Ecto neural progenitor cell (in vitro differentiated cells): ENCODE results near the gene SPCS1.
A peak's percentile ranks its signal among the peaks of the same experiment; 100 is the strongest.
"Not testable (repeated sequence)": the region's sequence is repeated elsewhere in the genome, so short reads cannot be mapped to it uniquely, and the experiment has no call there.

ENCODE experiments used
- DNase-seq: peaks from one replicate; pipeline ENCODE4 v3.0.0-alpha.2; 2018; ENCODE audit warnings: low spot score

The SPCS1 gene

GRCh38 chr3:52705688-52706686 lies at the start of gene SPCS1, which contains the start of gene GLT8D1:
Gene SPCS1 (plus strand): TSS chr3:52706106. CDS start chr3:52706247, 141 bp downstream.
Gene GLT8D1 (minus strand): TSS chr3:52705791. CDS start chr3:52700460, 5,331 bp downstream.
- DNase-seq = peak; percentile 90

GRCh38 chr3:52660046-52660445 lies 45.9 kb upstream of the SPCS1 start:
- DNase-seq = no peak

GRCh38 chr3:52663098-52663497 lies 42.8 kb upstream of the SPCS1 start:
- no peak for DNase-seq

- DNase-seq = no peak
Measured at GRCh38 chr3:52670621-52671521, 35.0 kb upstream of the SPCS1 start.

GRCh38 chr3:52671676-52672075 lies 34.2 kb upstream of the SPCS1 start:
- DNase-seq = no peak

- DNase-seq = not testable (repeated sequence)
Measured at GRCh38 chr3:52676201-52676600, 29.7 kb upstream of the SPCS1 start.

GRCh38 chr3:52678265-52679198 lies 27.4 kb upstream of the SPCS1 start:
- no peak for DNase-seq

- no peak for DNase-seq
Measured at GRCh38 chr3:52679199-52679538, 26.7 kb upstream of the SPCS1 start.

GRCh38 chr3:52679811-52680210 lies 26.1 kb upstream of the SPCS1 start:
- DNase-seq = no peak

GRCh38 chr3:52681596-52681995 lies 24.3 kb upstream of the SPCS1 start:
- DNase-seq = no peak

- no peak for DNase-seq
Measured at GRCh38 chr3:52682016-52682415, 23.9 kb upstream of the SPCS1 start.

GRCh38 chr3:52683611-52684010 lies 22.3 kb upstream of the SPCS1 start:
- DNase-seq = no peak

- DNase-seq = no peak
Measured at GRCh38 chr3:52684184-52684583, 21.7 kb upstream of the SPCS1 start.

- peak; percentile 88 for DNase-seq
Measured at GRCh38 chr3:52685285-52685708, 20.6 kb upstream of the SPCS1 start.

- peak; percentile 95 for DNase-seq
Measured at GRCh38 chr3:52685709-52686691, 19.9 kb upstream of the SPCS1 start, which contains the start of the genes GNL3 and PBRM1. Gene GNL3 (plus strand): TSS chr3:52686032. CDS start chr3:52686093, 61 bp downstream. Gene PBRM1 (minus strand): TSS chr3:52685913.

- no peak for DNase-seq
Measured at GRCh38 chr3:52688266-52688665, 17.6 kb upstream of the SPCS1 start.

- DNase-seq = no peak
Measured at GRCh38 chr3:52689151-52689550, 16.8 kb upstream of the SPCS1 start.

GRCh38 chr3:52690560-52690959 lies 15.3 kb upstream of the SPCS1 start:
- no peak for DNase-seq

- no peak for DNase-seq
Measured at GRCh38 chr3:52693071-52693470, 12.8 kb upstream of the SPCS1 start.
